Measurements from ENCODE around the gene RPTOR.
"Not testable (repeated sequence)": the region's sequence is repeated elsewhere in the genome, so short reads cannot be mapped to it uniquely, and the experiment has no call there.

RPTOR gene

DNA sequence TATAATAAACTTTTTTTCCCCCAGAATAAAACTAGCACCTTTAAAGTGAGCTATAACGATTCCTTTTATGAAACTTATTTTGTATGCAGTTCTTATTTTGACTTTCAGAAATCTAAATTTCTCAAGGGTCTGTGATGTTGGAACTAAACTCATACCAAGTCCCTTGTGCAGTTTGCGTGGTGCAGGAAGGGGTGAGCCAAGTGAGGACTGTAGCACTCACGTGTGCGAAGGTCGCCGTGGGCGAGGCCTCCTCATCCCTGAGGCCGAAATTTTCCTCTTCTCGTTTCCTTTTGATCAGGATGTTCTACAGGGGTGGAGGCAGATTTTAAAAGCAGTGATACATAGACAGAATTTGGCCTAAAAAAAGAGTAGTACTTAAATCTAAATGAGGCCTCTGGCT lies 73.7 kb downstream of the RPTOR start:
- no peak for DNase-seq

- DNase-seq, result peak; percentile 50
These were observed 75.0 kb downstream of the RPTOR start for GRCh38 chr17:80619535-80620235.

DNA sequence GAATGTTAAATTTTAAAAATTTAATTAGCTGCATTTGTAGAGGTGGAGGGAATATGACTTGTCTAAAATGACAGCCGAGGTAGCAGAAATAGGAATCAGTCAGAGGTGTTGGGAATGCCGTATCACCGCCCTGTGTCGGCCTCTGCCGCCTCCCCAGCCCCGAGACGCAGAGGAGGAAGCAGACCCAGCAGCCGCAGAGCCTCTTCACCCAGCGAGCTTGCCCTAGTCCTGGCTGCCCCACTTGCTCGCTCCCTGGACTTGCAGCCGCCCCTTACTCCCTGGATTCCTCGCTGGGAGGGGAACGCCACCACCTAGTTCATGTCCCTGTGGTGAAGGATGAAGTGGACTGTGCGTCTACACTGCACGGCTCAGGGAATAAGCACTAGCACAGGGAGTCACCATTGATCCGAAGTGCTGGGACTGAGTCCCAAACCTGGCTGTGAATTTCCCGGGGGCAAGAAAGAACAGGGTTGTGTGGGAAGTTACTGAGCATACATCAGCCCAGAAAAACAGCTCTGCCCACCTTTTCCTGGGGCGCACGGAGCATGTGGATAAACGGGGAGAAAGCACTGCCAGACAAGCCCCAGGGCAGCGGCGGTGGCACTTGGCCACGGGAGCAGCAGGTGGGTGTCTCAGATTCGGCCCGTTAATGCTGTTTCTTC lies 76.8 kb downstream of the RPTOR start:
- no peak for DNase-seq

DNA sequence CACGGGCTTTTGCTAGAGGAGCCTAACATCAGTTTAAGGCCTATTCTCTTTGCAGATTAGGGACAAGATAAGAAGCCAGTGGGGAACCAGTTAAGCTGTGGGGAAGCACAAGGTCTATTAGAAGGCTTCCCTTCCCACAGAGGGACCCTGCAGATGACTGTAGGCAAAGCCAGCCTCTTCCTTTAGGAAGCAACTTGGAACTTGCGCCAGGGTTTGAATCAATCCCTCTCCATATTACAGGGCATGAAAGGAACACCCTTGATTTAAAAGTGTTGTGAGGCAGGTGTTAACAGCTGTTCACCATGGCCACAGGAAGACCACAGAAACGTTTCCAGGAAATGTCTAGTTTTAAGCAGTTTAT lies 77.3 kb downstream of the RPTOR start:
- DNase-seq, result no peak

- DNase-seq, result no peak
These were observed 80.2 kb downstream of the RPTOR start for GRCh38 chr17:80624864-80625263.

- DNase-seq, result no peak
These were observed 81.0 kb downstream of the RPTOR start for GRCh38 chr17:80625627-80626026.

GRCh38 chr17:80628881-80629280 lies 84.2 kb downstream of the RPTOR start:
- not testable (repeated sequence) for DNase-seq

- DNase-seq, result no peak
These were observed 84.8 kb downstream of the RPTOR start for GRCh38 chr17:80629298-80630028.

DNA sequence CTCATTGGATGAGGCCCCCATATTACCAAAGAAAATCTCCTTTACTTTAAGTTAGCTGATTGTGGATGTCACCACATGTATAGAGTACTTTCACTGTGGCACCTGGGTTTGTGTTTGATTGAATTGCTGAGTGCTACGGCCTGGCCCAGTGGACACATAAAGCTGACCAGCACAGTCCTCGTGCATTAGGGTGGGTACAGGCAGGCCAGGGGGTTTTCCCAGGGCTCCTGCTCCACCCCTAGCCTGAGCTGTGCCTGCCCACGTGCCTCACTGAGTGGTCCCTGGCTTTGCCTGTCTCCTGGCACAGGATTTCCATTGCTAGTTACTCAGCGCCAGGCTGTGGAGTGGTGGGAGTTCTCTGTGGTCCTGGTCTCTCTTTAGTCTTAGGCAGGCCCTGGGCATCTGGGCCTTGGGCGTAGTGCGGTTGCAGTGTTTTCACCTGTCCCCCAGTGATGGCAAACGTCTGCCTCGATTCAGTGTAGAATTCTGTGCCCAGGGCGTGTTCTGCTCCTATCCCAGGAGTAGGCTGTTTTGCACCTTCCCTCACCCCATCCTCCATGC lies 86.0 kb downstream of the RPTOR start:
- no peak for DNase-seq

- DNase-seq, result no peak
These were observed 86.8 kb downstream of the RPTOR start for GRCh38 chr17:80631142-80632045.

DNA sequence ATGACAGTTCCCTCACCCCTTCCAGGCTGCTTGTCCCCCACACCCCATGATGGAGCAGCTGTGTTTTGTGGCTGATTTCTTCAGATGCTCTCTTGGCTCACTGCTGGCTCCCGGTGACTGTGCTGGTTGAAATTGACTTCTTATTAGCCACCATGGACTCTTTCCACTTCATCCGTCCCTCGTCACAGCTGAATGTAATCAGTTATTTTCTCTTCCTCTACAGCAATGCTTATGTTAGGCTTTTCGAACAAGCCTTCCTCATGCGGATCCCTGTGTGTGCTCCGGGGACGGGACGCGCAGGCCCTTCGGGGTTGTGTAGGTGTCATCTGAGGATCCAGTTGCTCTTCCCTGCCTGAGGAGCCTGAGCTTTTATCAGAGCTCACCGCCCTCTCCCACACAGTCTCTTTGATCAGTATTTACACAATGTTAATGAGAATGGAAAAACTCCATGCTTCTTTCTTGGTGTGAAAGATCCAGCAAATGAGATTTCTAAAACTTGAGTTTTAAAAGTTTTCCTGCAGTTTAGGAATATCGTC lies 87.5 kb downstream of the RPTOR start:
- DNase-seq, result no peak

GRCh38 chr17:80633207-80633606 lies 88.6 kb downstream of the RPTOR start:
- DNase-seq, result no peak

- DNase-seq, result no peak
These were observed 89.4 kb downstream of the RPTOR start for GRCh38 chr17:80633994-80634566.

DNA sequence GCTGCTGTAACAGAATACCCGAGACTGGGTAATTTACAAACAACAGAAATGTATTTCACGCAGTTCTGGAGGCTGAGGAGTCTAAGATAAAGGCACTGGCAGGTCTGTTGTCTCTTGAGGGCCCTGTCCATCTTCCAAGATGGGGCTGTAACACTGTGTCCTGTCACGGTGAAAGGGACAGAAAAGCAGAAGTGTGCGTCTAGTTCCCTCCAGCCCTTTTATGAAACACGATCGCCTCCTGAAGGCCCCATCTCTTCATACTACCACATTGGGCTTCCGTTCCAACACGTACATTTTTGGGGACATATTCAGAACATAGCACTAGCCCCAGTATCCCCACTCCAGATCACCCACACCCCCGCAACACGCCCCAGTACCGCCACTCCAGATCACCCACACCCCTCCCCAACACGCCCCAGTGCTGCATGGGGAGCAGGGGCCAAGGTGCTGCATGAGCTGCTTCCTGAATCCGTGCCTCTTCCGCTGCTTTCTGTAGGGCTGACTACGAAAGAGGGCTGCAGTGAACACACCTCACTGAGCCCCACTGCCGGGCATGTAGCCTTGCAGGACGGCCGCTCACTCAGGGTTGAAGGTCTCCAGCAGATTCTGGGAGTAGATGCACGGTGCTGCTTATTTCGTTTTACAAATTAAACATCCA lies 91.9 kb downstream of the RPTOR start:
- no peak for DNase-seq

- no peak for DNase-seq
These were observed 92.6 kb downstream of the RPTOR start for GRCh38 chr17:80637048-80637781.

GRCh38 chr17:80639658-80640057 lies 95.0 kb downstream of the RPTOR start:
- no peak for DNase-seq

DNA sequence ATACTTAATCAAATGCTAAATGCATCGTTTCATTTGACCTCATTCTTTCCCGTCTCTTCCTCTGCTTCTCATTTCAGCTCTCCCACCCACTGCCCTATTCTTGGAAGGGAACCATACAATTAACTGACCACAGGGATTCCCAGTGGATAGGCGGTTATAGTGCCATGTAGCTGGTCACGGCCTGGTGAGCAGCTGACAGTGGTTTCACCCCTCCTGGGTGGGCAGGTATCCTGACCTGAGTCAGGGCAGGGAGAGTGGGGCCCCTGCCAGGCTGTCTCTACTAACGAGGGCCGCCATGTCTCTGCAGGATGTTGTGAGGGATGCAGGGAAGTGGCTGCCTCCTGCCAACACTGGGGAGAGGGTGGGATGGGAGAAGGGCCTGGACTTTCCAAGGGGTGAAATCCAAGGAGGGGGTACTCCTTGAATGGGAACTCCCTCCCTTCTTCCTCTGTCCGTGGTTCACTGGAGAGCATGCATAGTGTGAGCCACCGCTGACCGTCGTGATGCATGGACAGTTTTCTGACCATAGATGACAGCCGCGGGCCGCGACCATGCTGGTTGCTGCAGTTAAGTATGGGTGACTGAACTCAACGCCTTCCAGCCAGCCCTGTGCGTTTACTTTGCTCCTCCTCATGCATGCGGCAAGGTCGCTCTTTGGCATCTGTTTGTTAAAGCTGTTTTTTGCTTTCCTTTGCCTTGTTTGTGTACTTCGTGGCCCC lies 95.9 kb downstream of the RPTOR start:
- no peak for DNase-seq

DNA sequence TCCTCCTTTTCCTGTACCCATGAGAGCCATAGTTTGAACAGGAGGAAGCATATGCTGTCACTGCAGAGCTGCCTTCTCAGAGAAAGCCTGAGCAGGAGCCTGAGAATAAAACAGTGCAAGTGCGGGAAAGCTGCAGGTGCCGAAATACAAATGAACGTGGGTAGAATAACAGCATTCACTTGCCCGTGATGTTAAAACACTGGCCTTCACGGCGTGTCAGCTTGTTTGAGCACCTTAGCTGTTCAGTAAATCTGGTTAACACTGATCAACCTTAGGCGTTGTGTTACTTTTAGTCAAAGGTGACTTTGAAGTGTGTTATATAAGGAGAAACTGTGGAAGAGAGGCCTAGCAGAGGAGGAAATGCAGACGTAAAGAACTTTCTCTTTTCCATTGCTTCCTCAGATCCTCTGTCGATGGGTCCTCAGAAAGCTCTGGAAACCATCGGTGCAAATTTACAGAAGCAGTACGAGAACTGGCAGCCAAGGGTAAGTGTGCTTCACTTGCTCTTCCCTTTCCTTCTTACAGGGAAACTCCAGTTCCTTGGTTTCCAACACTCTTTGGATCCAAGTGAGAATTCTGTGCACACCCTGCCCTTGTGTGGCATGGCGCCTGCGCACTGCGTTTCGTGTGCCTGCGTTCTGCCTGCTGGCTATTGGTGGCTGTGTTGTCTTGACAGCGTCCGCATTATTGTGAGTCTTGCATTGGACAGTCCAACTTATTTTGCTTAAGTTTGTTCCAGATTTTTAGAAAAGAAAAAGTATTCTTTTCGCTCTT lies 98.9 kb downstream of the RPTOR start:
- DNase-seq, result no peak

DNA sequence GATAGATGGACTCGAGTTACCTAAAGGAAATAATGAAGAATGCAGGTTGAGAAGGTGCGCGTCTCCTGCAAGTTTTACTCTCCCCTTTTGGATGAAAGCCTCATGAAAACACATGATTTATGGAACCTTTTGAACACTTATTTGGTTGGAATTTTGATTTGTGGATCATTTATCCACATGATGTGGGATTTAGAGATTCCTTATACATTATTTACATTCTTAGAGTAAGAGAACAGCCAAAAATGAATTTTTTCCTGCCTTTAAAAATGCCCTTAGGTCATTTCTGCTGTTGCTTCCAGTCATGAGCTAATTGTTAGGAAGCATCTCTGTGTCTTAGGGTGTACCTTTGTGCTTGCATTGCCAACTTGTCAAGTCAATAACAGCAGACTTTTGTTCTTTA lies 99.9 kb downstream of the RPTOR start:
- peak; percentile 72 for DNase-seq

Measured in EL (cell line).